GM12874 (cell line): Measurements from ENCODE around the gene SEC14L5.

ENCODE experiments used
- TF ChIP-seq, protein P1 (sequence below): IDR thresholded peaks from 2 replicates; pipeline ENCODE4 v1.5.1; 2011; ENCODE audit warnings: low read depth, mild to moderate bottlenecking, control low read depth, low read length, moderate library complexity; ENCODE audit not compliant: insufficient read depth

SEC14L5 gene

DNA sequence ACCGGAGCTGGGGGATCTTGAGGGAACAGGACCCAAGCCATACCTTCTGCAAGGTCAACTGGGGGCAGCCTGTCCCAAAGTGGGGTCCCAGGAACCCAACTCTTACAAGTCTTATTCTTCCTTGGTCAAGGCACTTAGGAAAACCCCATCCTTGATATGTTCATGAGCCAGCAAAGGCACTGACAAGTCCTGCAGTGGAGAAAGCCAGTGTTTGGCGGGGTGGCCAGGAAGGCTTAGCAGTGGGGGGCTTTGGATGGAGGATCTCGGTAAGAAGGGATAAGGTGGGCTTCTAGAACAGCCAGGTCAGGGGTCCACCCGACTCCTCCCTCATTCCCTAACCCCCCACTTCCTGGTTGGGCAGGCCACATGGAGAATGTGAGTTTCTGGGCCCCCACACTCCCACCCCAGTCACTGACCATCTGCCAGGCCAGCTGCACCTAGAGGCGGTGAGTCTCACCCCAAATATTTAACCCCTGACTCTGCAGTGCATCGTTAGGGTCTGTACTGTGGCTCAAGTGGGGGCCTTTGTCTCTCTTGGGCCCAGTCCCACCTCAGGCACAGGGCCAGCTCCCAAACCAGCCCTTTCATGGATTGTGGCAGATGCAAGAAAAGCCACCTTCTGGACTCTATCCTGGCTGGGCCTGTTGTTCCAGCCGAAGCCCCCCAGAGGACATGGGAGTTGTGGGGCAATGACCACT lies 43.5 kb upstream of the SEC14L5 start:
- TF ChIP-seq, protein P1, sequence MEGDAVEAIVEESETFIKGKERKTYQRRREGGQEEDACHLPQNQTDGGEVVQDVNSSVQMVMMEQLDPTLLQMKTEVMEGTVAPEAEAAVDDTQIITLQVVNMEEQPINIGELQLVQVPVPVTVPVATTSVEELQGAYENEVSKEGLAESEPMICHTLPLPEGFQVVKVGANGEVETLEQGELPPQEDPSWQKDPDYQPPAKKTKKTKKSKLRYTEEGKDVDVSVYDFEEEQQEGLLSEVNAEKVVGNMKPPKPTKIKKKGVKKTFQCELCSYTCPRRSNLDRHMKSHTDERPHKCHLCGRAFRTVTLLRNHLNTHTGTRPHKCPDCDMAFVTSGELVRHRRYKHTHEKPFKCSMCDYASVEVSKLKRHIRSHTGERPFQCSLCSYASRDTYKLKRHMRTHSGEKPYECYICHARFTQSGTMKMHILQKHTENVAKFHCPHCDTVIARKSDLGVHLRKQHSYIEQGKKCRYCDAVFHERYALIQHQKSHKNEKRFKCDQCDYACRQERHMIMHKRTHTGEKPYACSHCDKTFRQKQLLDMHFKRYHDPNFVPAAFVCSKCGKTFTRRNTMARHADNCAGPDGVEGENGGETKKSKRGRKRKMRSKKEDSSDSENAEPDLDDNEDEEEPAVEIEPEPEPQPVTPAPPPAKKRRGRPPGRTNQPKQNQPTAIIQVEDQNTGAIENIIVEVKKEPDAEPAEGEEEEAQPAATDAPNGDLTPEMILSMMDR, result no peak

DNA sequence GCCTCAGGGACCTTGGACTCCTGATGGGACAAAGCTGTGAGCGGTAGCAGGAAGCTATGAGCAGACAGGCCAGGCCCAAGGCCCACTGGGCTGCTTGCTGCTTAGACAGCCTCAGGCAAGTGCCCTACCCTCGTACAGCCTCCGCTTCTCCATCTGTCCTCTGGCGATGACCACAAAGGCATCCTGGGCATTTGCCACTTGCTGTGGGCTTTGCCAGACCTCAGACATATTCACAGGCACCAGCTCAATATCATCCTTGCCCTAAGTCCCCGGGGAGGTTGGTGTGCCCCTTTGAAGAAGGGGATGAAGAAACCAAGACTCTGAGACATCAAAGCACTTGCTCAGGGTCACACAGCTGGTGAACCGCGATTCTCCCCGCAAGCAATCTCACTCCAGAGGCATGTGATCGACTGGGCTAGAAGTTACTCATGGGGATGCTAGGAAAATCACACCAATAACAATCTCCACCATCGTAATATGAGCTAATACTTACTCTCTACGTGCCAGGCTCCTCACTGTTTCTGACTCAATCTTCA lies 42.8 kb upstream of the SEC14L5 start:
- TF ChIP-seq, protein P1, result no peak

DNA sequence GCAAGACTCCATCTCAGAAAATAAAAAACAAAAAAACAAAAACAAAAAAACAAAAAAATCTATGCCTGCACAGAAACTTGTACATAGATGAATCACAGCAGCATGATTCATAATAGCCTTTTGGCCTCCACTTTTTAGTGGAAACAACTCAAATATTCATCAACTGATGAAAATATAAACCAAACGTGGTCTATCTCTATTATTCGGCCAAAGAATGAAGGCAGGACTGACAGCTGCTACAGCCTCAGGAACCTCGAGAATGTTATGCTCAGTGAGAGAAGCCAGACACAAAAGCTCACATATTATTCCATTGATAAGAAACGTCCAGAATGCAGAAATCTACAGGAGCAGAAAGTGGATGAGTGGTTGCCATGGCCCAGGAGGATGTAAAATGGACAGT lies 41.0 kb upstream of the SEC14L5 start:
- TF ChIP-seq, protein P1, result no peak

DNA sequence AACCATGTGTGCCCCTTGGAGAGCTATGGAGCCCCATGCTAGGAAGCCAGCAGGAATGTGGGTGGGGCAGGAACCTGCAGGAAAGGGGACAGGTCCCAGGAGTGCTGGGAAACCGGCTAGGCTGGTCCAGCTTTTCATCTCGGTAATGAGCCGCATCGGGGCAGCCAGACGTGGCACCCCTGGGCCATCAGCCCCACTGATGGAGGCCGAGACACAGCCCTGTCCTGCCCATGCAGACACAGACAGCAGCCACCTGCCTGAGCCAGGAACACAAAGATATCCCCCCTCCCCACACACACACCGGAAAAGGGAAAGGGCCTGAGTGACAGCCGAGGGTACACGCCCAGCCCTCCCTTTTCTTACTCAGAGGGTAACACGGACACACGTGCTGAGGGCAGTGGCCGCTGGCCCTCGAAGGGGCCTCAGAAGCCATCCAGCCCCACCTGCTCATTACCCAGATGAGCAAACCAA lies 39.3 kb upstream of the SEC14L5 start:
- TF ChIP-seq, protein P1, result no peak

DNA sequence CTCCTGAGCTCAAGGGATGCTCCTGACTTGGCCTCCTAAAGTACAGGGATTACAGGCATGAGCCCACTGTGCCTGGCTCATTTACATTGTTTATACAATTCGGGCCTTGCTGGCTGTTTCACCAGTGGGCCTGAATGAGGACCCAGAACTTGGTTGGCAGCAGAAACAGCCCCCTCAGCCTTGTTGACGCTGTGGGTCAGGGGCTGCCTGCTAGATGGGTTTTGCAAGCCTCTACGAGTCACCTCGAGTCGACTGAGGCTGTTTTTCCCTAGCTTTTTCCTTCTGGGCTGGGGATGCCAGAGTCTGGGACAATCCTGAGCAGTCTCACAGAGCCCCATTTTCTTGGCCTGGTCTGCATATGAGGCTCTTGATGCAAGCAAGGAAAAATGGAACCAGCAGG lies 37.3 kb upstream of the SEC14L5 start:
- TF ChIP-seq, protein P1, result no peak

DNA sequence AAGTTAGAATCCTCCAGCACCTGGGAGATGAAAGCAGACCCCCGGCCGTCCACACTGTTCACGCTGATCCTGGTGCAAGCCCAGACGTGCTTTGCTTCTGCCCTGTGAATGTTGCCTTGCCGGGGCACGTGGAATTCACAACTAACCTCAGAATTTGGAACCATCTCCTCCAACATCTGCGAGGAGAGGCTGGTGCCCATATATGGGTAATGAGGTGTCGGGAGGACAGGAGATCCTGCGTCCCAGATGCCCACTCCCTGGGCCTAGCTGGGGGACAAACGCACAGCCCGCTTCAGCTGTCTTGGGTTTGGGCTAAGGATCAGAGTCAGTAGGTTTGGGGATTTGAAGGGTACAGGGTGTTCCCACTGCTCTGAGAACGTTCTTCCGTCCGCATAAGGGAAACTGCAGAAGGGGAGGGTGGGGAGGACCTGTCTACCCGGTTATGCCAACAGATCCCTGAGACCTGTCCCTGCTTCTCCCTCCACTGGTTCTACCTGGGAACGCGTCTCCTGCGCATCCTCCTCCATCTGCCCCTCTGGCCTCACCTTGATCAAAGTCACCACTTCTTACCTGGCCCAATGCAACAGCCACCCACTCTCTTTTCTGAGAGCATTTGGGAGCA lies 35.3 kb upstream of the SEC14L5 start:
- TF ChIP-seq, protein P1, result no peak

DNA sequence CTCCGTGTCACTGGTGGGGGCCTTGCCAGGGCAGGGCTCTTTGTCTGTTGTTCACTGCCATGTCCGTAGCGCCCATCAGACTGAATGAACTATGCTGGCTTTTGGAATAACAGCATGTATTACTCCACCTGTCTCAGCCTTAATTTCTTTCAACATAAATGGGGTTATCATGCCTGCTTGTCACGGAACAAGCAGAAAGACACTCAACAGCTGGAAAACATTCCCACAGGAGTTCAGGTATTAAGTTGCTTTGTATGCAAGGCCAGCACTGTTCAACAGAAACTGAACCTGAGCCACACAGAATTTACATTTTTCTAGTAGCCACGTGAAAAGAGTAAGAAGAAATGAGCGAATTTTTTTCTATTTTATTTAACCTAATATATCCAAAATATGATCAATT lies 34.3 kb upstream of the SEC14L5 start:
- TF ChIP-seq, protein P1, result no peak
